ENCODE results near the gene ZNF239. TPM values are rescaled to one million over a fixed set of nuclear protein-coding genes. Genes with fewer than 3 reads are reported as not detected.
A peak's percentile ranks its signal among the peaks of the same experiment; 100 is the strongest.
"Not testable (repeated sequence)": the region's sequence is repeated elsewhere in the genome, so short reads cannot be mapped to it uniquely, and the experiment has no call there.

Gene ZNF239
- total and polyA plus RNA-seq, 4 donors, result 1.8 to 4.2 (median 2.8) TPM

DNA sequence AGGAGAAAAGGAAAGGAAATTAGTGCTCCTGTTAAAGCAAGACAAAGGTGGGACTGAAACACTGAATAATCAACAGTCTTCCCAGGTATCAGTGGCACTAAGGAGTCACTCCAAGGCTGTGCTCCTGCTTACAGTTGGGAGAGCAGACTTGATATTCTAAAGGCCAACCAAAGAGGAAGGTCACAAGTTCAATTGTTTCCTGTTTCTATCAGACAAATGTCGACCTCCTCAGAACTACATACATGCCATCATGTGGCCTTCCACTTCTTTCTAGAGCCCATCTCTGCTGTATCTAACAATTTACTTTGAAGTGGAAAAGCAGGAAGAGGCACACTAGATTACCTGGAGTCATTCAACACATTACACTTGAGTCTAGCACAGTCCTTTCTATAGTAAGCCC is 3.4 kb downstream of the ZNF239 start:
- Histone ChIP-seq H3K9ac (ENCODE audit: insufficient read depth in 1 of 2, low read length in 2 of 2) (no peak overlapping the region), H3K4me1 (ENCODE audit: control insufficient read depth in 5 of 5, insufficient read depth in 5 of 5, low read length in 5 of 5) (peaks cover 0 to 17% (median 4%) of the 10 kb centered on the region in 5 donors), H3K36me3 (ENCODE audit: control insufficient read depth in 4 of 4, insufficient read depth in 4 of 4, low read length in 4 of 4) (peaks cover 0 to 10% (median 4%) of the 10 kb centered on the region in 4 donors), H3K27me3 (ENCODE audit: control insufficient read depth in 3 of 3, insufficient read depth in 3 of 3, low read length in 2 of 3) (no peaks in the 10 kb centered on the region), H3K4me3 (no peak overlapping the region), H3K27ac (ENCODE audit: low read depth in 1 of 2, low read length in 1 of 2) (no peak overlapping the region), H3K9me3 (ENCODE audit: control insufficient read depth in 4 of 4, insufficient read depth in 3 of 4, low read length in 3 of 4) (peaks cover 0 to 2% (median 0%) of the 10 kb centered on the region in 4 donors)
- 4 to 25% methylated on average over 1 of the region's 1 CpG for WGBS, 2 donors
- TF ChIP-seq, protein P1, sequence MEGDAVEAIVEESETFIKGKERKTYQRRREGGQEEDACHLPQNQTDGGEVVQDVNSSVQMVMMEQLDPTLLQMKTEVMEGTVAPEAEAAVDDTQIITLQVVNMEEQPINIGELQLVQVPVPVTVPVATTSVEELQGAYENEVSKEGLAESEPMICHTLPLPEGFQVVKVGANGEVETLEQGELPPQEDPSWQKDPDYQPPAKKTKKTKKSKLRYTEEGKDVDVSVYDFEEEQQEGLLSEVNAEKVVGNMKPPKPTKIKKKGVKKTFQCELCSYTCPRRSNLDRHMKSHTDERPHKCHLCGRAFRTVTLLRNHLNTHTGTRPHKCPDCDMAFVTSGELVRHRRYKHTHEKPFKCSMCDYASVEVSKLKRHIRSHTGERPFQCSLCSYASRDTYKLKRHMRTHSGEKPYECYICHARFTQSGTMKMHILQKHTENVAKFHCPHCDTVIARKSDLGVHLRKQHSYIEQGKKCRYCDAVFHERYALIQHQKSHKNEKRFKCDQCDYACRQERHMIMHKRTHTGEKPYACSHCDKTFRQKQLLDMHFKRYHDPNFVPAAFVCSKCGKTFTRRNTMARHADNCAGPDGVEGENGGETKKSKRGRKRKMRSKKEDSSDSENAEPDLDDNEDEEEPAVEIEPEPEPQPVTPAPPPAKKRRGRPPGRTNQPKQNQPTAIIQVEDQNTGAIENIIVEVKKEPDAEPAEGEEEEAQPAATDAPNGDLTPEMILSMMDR (IDR thresholded peaks at IDR 0.05; ENCODE audit: control extremely low read depth, extremely low read depth), result no peak
- DNase-seq, result no peak
- ATAC-seq (ENCODE audit: insufficient read depth, low FRiP score), result no peak

DNA sequence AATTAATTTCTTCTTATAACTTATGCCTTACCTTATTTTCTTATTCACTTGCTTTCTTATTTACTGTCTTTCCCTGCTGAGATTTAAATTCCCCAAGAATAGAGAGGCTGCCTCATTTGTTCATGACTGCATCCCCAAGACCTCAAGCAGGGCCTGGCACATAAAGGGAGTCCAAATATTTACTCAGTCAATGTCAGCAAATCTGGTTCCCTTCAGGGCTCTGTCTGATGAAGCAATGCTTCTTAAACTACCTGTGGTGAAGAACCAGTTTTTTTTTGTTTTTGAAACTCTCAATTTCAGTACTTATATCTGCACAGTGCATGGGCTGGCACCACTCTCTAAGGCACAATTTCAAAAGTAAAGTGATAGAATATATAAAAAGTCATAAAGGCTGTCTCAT is 4.7 kb downstream of the ZNF239 start:
- Histone ChIP-seq H3K36me3 (ENCODE audit: control insufficient read depth in 4 of 4, insufficient read depth in 4 of 4, low read length in 4 of 4) (peaks cover 0 to 10% (median 4%) of the 10 kb centered on the region in 4 donors), H3K4me3 (no peak overlapping the region), H3K27me3 (ENCODE audit: control insufficient read depth in 3 of 3, insufficient read depth in 3 of 3, low read length in 2 of 3) (no peaks in the 10 kb centered on the region), H3K27ac (ENCODE audit: low read depth in 1 of 2, low read length in 1 of 2) (no peak overlapping the region), H3K4me1 (ENCODE audit: control insufficient read depth in 5 of 5, insufficient read depth in 5 of 5, low read length in 5 of 5) (peaks cover 0 to 17% (median 0%) of the 10 kb centered on the region in 5 donors), H3K9ac (ENCODE audit: insufficient read depth in 1 of 2, low read length in 2 of 2) (no peak overlapping the region), H3K9me3 (ENCODE audit: control insufficient read depth in 4 of 4, insufficient read depth in 3 of 4, low read length in 3 of 4) (peaks cover 0 to 2% (median 0%) of the 10 kb centered on the region in 4 donors)
- TF ChIP-seq, protein P1 (IDR thresholded peaks at IDR 0.05; ENCODE audit: control extremely low read depth, extremely low read depth), result no peak
- DNase-seq (peak in 1 of 3 donors; percentile 11), ATAC-seq (ENCODE audit: insufficient read depth, low FRiP score) (no peak)

DNA sequence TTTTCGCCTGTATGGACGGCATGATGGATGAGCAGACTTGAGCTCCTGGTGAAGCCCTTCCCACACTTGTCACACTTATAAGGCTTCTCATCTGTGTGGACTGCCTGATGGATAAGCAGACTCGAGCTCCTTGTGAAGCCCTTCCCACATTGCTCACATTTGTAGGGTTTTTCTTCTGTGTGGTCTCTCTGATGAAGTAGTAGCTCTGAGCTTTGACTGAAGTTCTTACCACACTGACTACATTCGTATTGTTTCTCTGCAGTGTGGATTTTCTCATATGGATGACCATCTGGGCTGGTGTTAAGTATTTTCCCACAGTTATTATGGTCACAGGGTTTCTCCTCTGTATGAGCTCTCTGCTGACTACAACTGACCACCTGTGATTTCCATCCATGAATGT is 17.2 kb downstream of the ZNF239 start:
- peaks cover 4 to 26% (median 15%) of the 10 kb centered on the region in 4 donors for H3K9me3 ChIP-seq (ENCODE audit: control insufficient read depth in 4 of 4, insufficient read depth in 3 of 4, low read length in 3 of 4)
- H3K27me3 ChIP-seq (ENCODE audit: control insufficient read depth in 3 of 3, insufficient read depth in 3 of 3, low read length in 2 of 3), result no peaks in the 10 kb centered on the region
- no peak for ATAC-seq (ENCODE audit: insufficient read depth, low FRiP score)
- TF ChIP-seq, protein P1 (IDR thresholded peaks at IDR 0.05; ENCODE audit: control extremely low read depth, extremely low read depth), result no peak
- no peaks in the 10 kb centered on the region for H3K4me1 ChIP-seq (ENCODE audit: control insufficient read depth in 5 of 5, insufficient read depth in 5 of 5, low read length in 5 of 5)
- peaks cover 9 to 35% (median 20%) of the 10 kb centered on the region in 4 donors for H3K36me3 ChIP-seq (ENCODE audit: control insufficient read depth in 4 of 4, insufficient read depth in 4 of 4, low read length in 4 of 4)
- no peak overlapping the region for H3K9ac ChIP-seq (ENCODE audit: insufficient read depth in 1 of 2, low read length in 2 of 2)
- 93 to 95% methylated on average over 4 of the region's 4 CpGs for WGBS, 2 donors
- H3K4me3 ChIP-seq, result no peak overlapping the region
- H3K27ac ChIP-seq (ENCODE audit: low read depth in 1 of 2, low read length in 1 of 2), result no peak overlapping the region
- no peak for DNase-seq

DNA sequence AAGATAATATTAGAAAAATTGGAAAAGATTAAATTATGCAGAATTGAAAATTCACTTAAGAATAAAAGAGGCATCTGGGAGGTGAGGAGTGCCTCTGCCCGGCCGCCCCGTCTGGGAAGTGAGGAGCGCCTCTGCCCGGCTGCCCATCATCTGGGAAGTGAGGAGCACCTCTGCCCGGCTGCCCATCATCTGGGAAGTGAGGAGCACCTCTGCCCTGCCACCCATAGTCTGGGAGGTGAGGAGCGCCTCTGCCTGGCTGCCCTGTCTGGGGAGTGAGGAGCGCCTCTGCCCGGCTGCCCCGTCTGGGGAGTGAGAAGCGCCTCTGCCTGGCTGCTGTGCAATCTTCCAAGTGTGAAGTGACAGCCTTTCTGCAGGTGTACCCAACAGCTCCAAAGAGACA is 30.7 kb downstream of the ZNF239 start:
- not testable (repeated sequence) for H3K4me3 ChIP-seq; ATAC-seq (ENCODE audit: insufficient read depth, low FRiP score); H3K27me3 ChIP-seq (ENCODE audit: control insufficient read depth in 3 of 3, insufficient read depth in 3 of 3, low read length in 2 of 3); H3K9ac ChIP-seq (ENCODE audit: insufficient read depth in 1 of 2, low read length in 2 of 2); DNase-seq; H3K27ac ChIP-seq (ENCODE audit: low read depth in 1 of 2, low read length in 1 of 2); H3K36me3 ChIP-seq (ENCODE audit: control insufficient read depth in 4 of 4, insufficient read depth in 4 of 4, low read length in 4 of 4); H3K4me1 ChIP-seq (ENCODE audit: control insufficient read depth in 5 of 5, insufficient read depth in 5 of 5, low read length in 5 of 5)
- WGBS, 2 donors, result 89 to 96% methylated on average over 11 of the region's 11 CpGs
- peaks cover 0 to 21% (median 2%) of the 10 kb centered on the region in 4 donors for H3K9me3 ChIP-seq (ENCODE audit: control insufficient read depth in 4 of 4, insufficient read depth in 3 of 4, low read length in 3 of 4)

Measured in lung (tissue), 12 donors.